NCI-H1436 treated with DMSO at 0.1 percent for 48 hours (cell line): Measurements from ENCODE around the gene RPS27.
"Not testable (repeated sequence)": the region's sequence is repeated elsewhere in the genome, so short reads cannot be mapped to it uniquely, and the experiment has no call there.

ENCODE experiments used
- DNase-seq: peaks from one replicate; lab custom pipeline; 2025; lab: John Stamatoyannopoulos, UW

The RPS27 gene

DNA sequence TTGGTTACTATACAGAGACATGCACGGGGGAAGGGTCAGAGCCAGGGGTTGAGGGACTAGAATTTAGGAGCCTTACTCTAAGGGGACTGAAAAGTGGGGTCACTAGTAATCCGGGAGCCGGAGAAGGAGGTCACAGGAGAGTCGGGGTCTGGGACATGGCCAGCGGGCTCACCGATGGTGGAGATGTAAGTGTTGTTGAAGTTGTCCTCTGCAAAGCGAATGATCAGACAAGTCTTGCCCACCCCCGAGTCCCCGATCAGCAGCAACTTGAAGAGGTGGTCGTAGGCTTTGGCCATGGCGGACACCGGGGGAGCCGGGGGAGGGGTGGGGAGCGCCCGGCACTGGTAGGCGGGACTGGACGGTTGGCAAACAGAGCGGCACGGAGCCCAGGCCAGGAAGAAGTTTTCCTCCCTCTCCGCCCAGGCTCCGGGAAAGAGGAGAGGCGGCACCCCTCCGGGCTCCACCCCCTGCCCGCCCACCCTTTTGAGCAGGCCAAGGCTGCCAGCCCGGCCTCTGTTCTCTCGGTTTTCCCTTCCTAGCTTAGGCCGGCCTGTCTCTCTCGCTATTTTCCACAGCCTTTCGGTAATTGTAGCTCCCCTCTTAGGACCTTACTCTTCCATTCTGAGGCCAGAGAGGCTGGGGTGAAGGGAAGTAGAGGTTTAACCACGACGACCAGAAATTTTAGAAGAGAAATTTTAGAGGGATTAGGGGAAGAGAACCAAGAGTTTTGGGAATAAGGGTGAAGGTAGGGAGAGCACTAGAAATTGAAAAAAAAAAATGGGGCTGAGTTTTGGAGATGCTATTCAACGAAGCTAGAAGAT lies 4.4 kb upstream of the RPS27 start, which contains the start of gene RAB13:
RAB13 (minus strand) TSS at position 399 of the 821 bp plus-strand sequence; CDS start at position 296, 103 bp downstream.
- peak; percentile 24 for DNase-seq

DNA sequence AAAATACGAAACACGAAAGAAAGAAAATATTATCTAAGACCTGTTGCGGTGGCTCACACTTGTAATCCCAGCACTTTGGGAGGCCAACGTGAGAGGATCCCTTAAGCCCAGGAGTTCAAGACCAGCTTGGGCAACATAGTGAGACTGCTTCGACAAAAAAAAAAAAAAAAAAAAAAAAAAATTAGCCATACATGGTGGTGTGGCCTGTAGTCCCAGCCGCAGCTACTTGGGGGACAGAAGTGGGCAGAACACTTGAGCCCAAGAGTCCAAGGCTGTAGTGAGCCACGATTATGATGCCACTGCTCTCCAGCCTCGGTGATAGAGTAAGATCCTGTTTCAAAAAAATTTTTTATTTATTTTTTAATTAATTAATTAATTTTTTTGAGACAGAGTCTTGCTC lies 2.9 kb upstream of the RPS27 start:
- DNase-seq: no peak

DNA sequence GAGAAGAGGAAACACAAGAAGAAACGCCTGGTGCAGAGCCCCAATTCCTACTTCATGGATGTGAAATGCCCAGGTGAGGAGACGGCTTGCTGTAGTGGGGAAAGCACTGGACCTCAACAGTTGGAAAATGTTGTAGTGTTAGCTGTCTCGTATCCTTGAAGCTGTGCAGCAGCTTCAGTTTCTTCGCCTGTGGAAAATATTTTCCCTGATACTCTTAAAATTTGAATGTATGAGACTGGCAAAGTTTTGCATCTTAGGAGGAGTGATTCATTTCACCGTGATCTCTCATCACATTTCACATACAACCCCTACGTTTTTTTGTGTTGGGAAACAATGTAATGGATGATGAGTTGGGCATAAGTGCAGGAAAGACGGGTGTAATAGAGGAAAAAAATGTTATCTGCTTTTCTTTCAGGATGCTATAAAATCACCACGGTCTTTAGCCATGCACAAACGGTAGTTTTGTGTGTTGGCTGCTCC lies 629 bp downstream of the RPS27 start:
- no peak for DNase-seq

DNA sequence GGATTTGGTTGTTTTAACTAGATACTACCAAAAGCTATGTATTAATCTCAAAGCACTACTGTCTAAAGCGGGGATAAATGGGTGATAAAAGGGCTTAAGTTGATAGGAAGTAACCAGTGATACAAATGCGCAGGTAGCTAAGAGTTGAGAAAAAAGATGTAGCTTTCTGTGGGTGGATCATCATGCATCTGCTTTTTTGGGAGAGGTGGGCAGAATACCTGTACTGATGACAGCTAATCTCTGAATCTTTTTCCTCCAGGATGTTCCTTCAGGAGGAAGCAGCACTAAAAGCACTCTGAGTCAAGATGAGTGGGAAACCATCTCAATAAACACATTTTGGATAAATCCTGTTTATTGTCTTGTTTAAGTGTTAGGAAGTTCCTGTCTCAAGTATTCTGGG lies 1.2 kb downstream of the RPS27 start:
- DNase-seq: no peak

DNA sequence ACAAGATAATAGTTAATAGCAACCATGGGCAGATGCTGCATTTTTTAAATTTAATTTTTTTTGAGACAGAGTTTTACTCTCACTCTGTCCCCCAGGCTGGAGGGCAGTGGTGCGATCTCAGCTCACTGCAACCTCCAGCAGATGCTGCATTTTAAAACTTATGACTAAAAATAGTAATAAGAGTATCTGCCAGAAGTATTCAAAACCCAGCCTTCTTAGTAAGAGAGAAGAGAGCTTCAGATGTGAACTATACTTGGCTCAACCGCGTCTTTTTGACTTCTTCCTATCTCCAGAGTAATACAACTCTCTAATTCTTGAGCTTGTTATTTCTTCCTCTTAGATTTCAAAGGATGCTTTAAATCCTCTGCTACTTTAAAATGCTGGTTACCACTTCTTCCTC lies 4.6 kb downstream of the RPS27 start:
- no peak for DNase-seq

DNA sequence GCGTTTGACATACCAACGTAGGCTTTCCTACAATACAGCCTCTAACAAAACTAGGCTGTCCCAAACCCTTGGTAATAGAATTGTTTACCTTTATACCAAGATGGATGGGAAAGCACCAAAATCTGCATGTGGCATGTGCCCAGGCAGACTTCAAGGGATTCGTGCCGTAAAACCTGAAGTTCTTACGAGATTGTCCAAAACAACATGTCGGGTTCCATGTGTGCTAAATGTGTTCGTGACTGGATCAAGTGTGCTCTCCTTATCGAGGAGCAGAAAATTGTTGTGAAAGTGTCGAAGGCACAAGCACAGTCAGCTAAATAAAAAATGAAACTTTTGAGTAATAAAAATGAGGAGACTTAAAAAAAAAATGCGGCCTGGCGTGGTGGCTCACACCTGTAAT lies 5.1 kb downstream of the RPS27 start:
- DNase-seq: no peak

DNA sequence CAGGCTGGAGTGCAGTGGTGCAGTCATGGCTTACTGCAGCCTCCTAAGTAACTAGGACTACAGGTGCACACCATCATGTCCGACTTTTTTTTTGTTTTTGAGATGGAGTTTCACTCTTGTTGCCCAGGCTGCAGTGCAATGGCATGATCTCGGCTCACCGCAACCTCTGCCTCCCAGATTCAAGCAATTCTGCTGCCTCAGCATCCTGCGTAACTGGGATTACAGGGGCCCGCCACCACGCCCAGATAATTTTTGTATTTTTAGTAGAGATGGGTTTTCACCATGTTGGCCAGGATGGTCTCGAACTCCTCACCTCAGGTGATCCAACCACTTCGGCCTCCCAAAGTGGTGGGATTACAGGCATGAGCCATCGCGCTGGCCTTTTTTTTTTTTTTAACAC lies 6.3 kb downstream of the RPS27 start:
- not testable (repeated sequence) for DNase-seq

DNA sequence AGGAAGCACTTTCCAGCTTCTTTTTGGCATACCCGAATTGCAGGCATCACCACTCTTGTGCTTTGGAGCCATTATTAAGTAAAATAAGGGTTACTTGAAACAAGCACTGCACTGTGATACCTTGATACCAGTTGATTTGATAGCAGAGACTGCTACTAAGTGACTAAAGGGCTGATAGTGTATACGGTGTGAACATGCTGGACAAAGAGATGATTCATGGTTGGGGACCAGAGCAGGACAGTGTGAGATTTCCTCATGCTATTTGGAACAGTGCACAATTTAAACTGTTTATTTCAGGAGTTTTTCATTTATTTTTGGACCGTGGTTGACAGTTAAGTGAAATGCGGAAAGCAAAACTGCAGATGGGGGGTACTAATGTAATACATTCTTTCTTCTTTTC lies 9.9 kb downstream of the RPS27 start:
- DNase-seq: no peak

DNA sequence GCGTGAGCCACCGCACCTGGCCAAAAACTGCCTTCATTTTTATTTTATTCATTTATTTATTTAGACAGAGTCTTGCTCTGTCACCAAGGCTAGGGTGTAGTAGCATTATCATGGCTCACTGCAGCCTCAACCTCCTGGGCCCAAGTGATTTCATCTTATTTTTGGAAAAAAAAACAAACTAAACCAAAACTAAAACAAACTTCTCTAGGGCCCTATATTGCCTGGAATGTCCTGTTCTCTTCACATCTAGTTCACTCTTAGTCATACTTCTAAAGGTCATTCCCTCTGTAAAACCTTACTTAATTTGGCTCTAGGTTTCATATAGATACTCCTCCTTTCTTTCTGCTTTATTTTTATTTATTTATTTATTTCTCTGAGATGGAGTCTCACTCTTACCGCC lies 15.6 kb downstream of the RPS27 start:
- no peak for DNase-seq

DNA sequence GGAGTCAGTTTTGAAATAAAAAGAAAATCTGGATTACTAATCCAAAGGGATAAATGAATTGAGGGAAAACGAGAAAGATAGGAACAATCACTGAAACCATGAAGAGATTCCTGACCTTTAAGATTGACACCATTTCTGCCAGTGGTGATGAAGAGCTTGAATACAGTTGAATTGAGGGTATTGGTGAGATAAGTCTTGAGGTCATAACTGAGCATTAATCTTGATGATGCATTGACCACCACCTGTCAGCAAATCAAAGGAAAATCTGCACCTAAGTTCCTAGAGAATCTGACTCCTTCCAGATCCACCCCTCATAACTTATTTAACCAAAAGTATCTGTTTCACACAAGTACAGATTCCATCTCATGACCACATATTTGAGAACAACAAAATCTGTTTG lies 21.6 kb downstream of the RPS27 start:
- DNase-seq: no peak

DNA sequence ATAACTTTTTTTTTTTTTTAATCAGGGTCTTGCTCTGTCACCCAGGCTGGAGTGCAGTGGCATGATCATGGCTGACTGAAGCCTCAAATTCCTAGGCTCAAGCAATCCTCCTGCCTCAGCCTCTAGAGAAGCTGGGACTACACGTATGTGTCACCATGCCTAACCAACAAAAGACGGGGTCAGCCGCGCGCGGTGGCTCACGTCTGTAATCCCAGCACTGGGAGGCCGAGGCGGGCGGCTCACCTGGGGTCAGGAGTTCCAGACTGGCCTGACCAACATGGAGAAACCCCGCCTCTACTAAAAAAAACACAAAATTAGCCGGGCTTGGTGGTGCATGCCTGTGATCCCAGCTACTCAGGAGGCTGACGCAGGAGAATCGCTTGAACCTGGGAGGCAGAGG lies 22.0 kb downstream of the RPS27 start:
- DNase-seq: not testable (repeated sequence)

DNA sequence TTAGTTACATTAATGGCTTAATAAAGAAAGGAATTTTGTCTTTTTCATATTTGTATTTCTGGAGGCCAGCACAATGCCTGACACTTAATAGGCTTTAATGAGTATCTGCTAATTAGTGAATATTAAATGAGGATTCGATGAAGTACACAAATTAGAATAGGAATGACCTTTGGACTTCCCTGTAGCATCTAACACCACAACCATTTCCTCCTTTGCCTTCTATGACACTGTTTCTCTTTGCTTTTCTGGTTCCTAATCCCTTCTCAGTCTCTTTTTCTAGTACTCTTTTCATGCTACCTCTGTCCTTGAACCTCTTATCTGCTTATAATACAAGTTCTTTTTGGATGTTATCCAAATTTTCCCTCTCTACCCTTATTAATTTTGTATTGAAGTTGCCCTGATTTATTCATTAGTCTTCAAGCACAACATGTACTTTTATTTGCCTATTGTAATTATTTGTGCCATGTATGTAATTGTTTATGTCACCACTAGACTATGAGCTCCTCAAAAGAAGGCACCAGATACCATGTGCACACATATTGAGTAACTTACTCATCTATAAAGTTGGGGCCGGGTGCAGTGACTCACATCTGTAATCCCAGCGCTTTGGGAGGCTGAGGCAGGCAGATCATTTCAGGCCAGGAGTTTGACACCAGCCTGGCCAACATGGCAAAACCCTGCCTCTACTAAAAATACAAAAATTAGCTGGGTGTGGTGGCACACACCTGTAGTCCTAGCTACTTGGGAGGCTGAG lies 23.8 kb downstream of the RPS27 start:
- DNase-seq: no peak

DNA sequence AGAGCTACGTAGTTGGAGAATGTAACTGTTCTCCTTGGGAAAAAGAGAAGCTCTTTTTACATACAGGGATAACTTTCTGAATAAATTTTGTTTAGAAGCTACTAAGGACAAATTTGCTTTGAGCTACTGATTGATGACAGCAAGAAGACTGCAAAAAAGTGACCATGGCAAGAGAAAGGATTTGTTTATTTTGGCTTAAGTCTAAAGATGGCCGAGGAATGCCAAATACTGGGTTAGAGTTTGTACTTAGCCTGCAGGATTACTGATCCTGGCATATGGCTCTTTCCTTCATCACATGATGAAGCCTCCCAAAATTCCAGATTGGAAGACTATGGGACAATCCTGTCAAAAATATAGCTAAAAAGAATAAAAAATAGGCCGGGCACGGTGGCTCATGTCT lies 28.7 kb downstream of the RPS27 start:
- no peak for DNase-seq

DNA sequence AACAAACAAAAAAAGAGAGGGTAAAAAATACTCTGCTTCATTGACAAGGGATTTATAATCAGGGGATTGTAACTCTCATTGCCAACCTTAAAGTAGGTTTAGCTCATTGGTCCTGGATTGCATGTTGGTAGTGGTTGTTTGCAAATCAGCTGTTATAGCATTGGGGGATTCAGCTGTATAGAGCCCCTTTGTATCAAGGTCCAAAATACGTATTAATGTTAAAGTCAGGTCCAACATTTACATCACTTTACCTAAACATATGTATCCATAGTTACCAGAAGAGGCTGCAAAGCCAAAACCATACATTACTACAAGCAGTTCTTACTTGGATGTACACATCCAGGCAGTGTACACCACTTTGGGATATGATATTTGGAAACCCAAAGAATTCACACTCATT lies 29.4 kb downstream of the RPS27 start:
- DNase-seq: no peak

DNA sequence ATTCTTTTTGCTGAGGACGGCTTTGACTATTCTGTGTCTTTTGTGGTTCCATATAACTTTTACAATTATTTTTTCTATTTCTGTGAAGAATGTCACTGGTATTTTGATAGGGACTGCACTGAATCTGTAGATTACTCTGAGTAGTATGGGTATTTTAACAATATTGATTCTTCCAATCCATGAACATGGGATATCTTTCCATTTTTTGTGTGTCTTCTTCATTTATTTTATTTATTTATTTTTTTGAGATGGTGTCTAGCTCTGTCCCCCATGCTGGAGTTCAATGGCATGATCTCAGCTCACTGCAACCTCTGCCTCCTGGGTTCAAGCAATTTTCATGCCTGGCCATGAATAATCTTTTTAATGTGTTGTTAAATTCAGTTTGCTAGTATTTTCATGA lies 43.1 kb downstream of the RPS27 start:
- DNase-seq: not testable (repeated sequence)
